NCI-H446 (cell line): ENCODE results near the gene GDI1.

Experiments
- DNase-seq, 2 experiments: peaks; one replicate each; lab custom pipeline; 2025; lab: John Stamatoyannopoulos, UW

Gene GDI1

DNA sequence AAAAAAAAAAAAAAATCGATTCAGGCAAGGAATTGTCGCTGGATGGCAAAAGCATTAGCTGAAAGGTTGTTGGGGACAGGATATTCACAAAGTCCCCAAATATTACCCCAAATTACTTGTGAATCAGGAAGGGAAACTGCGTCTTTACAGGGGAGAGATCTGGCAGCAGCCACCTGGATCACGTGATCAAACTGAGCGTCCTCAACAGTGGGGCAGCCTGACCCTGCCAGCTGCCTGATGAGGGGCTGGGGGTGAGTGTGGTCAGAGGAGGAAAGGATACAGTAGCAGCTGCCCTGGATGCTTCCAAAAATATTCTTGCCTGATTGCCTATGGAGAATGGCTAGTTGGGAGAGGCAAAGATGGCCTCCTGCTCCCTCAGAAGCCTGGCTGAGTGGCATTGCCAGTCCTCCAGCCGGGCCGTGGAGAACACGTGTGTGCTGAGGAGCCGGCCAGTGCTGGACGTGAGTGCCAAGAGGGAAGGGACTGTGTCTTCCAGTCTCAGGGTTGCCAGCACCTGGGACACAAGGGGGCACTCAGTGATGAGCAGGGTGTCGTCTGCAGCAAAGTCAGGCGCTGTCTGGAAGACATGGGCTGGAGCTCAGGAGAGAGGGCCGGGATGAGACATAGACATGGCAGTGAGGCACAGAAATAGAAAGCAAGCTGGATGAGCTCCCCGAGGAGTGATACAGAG lies 45.1 kb downstream of the GDI1 start:
- DNase-seq = no peak

DNA sequence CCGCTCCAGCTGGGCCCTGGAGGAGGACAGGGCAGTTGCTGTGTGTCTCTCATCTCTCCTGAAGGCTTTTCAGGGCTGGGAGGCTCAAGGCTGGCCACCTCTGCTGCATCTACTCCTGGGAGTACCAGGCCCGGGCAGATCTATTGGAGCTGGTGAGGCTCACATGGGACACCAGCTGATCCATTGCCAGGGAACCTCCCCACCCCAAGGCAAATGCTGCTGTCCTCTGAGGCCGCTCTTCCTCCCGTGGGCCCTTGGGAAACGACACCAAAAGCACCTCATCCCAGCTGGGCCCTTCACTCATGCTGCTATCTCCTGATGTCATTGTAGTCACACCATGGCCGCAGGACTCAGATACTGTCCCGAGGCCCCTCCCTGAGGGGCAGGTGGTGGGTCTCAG lies 45.8 kb downstream of the GDI1 start:
- no peak for DNase-seq

- DNase-seq = no peak
Measured at GRCh38 chrX:154483325-154483724, 46.4 kb downstream of the GDI1 start.

GRCh38 chrX:154484255-154485149 lies 47.5 kb downstream of the GDI1 start:
- DNase-seq = no peak

GRCh38 chrX:154485150-154486051 lies 48.4 kb downstream of the GDI1 start:
- peak in 1 of 2 experiments; percentile 19 for DNase-seq

GRCh38 chrX:154486052-154486395 lies 49.1 kb downstream of the GDI1 start:
- peak in 1 of 2 experiments; percentile 19 for DNase-seq

DNA sequence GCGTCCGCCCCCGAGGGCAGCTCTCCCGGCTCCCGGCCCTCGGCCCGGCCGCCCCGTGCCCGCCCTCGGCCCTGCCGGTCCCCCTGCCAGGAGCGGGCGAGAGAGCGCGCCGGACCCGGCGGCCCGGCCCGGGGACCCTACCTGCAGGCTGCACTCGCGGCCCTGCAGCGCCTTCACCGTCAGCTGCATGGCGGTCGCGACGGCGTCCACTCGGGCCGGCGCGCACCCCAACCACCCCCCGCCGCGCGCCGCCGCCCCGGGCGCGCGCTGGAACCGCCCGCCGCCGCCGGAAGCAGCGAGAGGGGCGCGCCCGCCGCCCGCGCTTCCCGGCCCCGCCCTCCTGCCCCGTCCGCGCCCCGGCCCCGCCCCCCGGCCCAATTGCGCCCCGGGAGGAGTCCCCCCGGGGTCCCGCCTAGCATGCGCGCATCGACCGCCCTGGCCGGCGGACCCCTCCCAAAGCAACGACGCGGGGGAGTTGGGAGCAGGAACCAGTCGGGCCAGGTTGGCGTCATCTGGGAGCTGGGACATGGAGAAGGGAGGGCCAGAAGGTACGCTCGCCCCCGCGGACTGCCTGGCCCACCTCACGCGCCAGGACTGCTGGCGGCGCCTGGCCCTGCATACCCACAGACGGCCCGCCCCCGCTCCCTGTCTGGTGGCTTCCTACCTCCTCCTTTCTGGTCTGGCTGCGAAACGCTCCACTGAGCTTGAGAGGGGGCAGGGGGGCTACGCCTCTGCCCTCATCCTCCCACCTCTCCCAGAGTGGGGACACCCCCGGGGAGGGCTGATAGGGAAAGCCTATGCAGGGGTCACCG lies 49.6 kb downstream of the GDI1 start, which contains the start of gene UBL4A:
TSS of gene UBL4A (minus strand) at position 220 of the 812 bp plus-strand sequence. CDS start at position 189, 31 bp downstream.
- peak in 1 of 2 experiments; percentile 53 for DNase-seq

DNA sequence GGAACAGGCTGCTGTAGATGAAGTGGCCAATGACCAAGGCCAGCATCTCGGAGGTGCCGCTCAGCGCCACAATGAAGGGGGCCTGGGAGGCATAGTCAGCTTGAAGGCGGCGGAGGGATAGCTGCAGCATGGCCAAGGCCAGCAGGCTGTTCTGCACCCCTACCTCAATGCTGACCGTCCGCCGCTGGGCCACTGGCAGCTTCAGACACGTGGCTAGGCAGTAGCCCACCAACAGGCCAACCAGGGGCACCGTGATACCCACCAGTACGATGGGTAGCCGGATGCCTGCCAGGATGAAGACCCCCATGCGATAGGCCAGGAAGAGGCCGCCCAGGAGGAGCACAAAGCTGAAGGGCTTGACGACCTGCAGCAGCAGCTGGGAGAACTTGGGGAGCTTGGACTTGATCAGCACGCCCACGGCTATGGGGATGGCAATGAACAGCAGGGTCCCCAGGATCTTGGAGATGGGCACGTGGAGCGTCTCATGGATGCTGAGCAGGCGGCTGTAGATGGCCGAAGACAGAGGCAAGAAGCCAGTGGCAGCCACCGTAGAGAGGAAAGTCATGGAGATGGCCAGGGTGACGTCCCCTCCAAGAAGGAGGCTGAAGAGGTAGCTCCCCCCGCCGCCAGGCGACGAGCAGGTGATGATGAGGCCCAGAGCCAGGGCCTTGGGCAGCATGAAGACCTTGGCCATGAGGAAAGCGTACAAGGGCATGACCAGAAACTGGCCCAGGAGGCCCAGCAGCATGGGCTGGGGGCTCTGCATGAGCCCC lies 50.8 kb downstream of the GDI1 start:
- DNase-seq = no peak

- DNase-seq = no peak
Measured at GRCh38 chrX:154488336-154489075, 51.6 kb downstream of the GDI1 start.

- DNase-seq = no peak
Measured at GRCh38 chrX:154489182-154489581, 52.2 kb downstream of the GDI1 start.

GRCh38 chrX:154490021-154490413 lies 53.1 kb downstream of the GDI1 start:
- DNase-seq = peak in 1 of 2 experiments; percentile 12

- peak; percentile 75 to 95 for DNase-seq
Measured at GRCh38 chrX:154490414-154491083, 53.6 kb downstream of the GDI1 start, which contains the start of gene SLC10A3. TSS of gene SLC10A3 (minus strand) at chrX:154490629. CDS start at chrX:154488940, 1,689 bp downstream.
